H9 (cell line): ENCODE results near the gene SETSIP. TPM values are rescaled to one million over a fixed set of nuclear protein-coding genes. Genes with fewer than 3 reads are reported as not detected.

Source experiments
- DNase-seq: peaks from one replicate; pipeline ENCODE4 v3.0.0-alpha.2; 2017
- H2AFZ ChIP-seq: one replicate; pipeline ENCODE4 v1.6.1; 2013; ENCODE audit warnings: mild to moderate bottlenecking, low read length, control low read depth, moderate library complexity
- H2AK5ac ChIP-seq: 2 replicates; pipeline ENCODE4 v1.6.1; 2013; ENCODE audit warnings: low read length, control low read depth, mixed read lengths; ENCODE audit not compliant: insufficient read length
- H2BK120ac ChIP-seq: one replicate; pipeline ENCODE4 v1.6.1; 2013; ENCODE audit warnings: low read depth, mild to moderate bottlenecking, low read length, control low read depth, inconsistent platforms; ENCODE audit not compliant: poor library complexity, severe bottlenecking
- H2BK12ac ChIP-seq: 2 replicates; pipeline ENCODE4 v1.6.1; 2013; ENCODE audit warnings: low read length, control low read depth, mixed read lengths, low read depth; ENCODE audit not compliant: insufficient read length
- H2BK15ac ChIP-seq: 2 replicates; pipeline ENCODE4 v1.6.1; 2013; ENCODE audit warnings: low read depth, low read length, control low read depth
- H2BK20ac ChIP-seq: one replicate; pipeline ENCODE4 v1.6.1; 2013; ENCODE audit warnings: low read depth, mild to moderate bottlenecking, low read length, control low read depth, inconsistent platforms; ENCODE audit not compliant: poor library complexity, severe bottlenecking
- H2BK5ac ChIP-seq: 2 replicates; pipeline ENCODE4 v1.6.1; 2013; ENCODE audit warnings: low read length, control low read depth, mixed read lengths; ENCODE audit not compliant: insufficient read length
- H3K14ac ChIP-seq: 2 replicates; pipeline ENCODE4 v1.6.1; 2013; ENCODE audit warnings: low read length, control low read depth; ENCODE audit not compliant: insufficient read depth
- H3K18ac ChIP-seq: 2 replicates; pipeline ENCODE4 v1.6.1; 2013; ENCODE audit warnings: low read depth, mild to moderate bottlenecking, mixed read lengths, low read length, control low read depth; ENCODE audit not compliant: insufficient read length
- H3K23ac ChIP-seq: 2 replicates; pipeline ENCODE4 v1.6.1; 2013; ENCODE audit warnings: low read length, control low read depth, mixed read lengths, low read depth; ENCODE audit not compliant: insufficient read length
- H3K23me2 ChIP-seq: 2 replicates; pipeline ENCODE4 v1.6.1; 2013; ENCODE audit warnings: low read depth, mild to moderate bottlenecking, mixed read lengths, low read length, control low read depth; ENCODE audit not compliant: insufficient read length, poor library complexity, severe bottlenecking
- H3K27ac ChIP-seq: 2 replicates; pipeline ENCODE4 v1.5.1; 2013; ENCODE audit warnings: low read length, control low read depth, mixed read lengths, low read depth; ENCODE audit not compliant: insufficient read length
- H3K27me3 ChIP-seq: 2 replicates; pipeline ENCODE4 v1.6.1; 2013; ENCODE audit warnings: low read length, control low read depth, inconsistent platforms; ENCODE audit not compliant: insufficient read depth
- H3K4ac ChIP-seq: 2 replicates; pipeline ENCODE4 v1.6.1; 2013; ENCODE audit warnings: low read depth, mild to moderate bottlenecking, control low read depth, inconsistent platforms, low read length, moderate library complexity
- H3K4me1 ChIP-seq: 2 replicates; pipeline ENCODE4 v1.6.1; 2013; ENCODE audit warnings: low read length, control low read depth, inconsistent platforms; ENCODE audit not compliant: insufficient read depth
- H3K4me2 ChIP-seq: 2 replicates; pipeline ENCODE4 v1.6.1; 2013; ENCODE audit warnings: low read length, control low read depth, mixed read lengths; ENCODE audit not compliant: insufficient read length, insufficient read depth
- H3K56ac ChIP-seq: 2 replicates; pipeline ENCODE4 v1.6.1; 2013; ENCODE audit warnings: low read depth, mild to moderate bottlenecking, mixed read lengths, low read length, control low read depth; ENCODE audit not compliant: insufficient read length
- H3K79me1 ChIP-seq: 2 replicates; pipeline ENCODE4 v1.6.1; 2013; ENCODE audit warnings: low read depth, mild to moderate bottlenecking, moderate library complexity, low read length, control low read depth, inconsistent platforms; ENCODE audit not compliant: insufficient read depth, poor library complexity, severe bottlenecking
- H3K79me2 ChIP-seq: 2 replicates; pipeline ENCODE4 v1.6.1; 2013; ENCODE audit warnings: low read length, control low read depth, inconsistent platforms; ENCODE audit not compliant: insufficient read depth
- H3K9ac ChIP-seq: 2 replicates; pipeline ENCODE4 v1.6.1; 2013; ENCODE audit warnings: low read length, control low read depth, mixed read lengths; ENCODE audit not compliant: insufficient read length; ENCODE audit errors: extremely low read depth
- H3K9me3 ChIP-seq: one replicate; pipeline ENCODE4 v1.6.1; 2013; ENCODE audit warnings: low read depth, low read length, inconsistent platforms; ENCODE audit not compliant: control insufficient read depth
- H3T11ph ChIP-seq: one replicate; pipeline ENCODE4 v1.6.1; 2013; ENCODE audit warnings: mild to moderate bottlenecking, low read length, control low read depth, inconsistent platforms
- H4K20me1 ChIP-seq: one replicate; pipeline ENCODE4 v1.6.1; 2013; ENCODE audit not compliant: control insufficient read depth, insufficient read length, insufficient read depth
- H4K5ac ChIP-seq: 2 replicates; pipeline ENCODE4 v1.6.1; 2013; ENCODE audit warnings: low read depth, mild to moderate bottlenecking, mixed read lengths, low read length, control low read depth; ENCODE audit not compliant: insufficient read length
- H4K8ac ChIP-seq: replicated peaks from 2 replicates; pipeline ENCODE4 v1.6.1; 2013; ENCODE audit warnings: low read length, control low read depth, mixed read lengths, low read depth; ENCODE audit not compliant: insufficient read length
- H4K91ac ChIP-seq: 2 replicates; pipeline ENCODE4 v1.6.1; 2013; ENCODE audit warnings: low read depth, mild to moderate bottlenecking, moderate library complexity, mixed read lengths, low read length, control low read depth; ENCODE audit not compliant: insufficient read length
- H3K27ac Mint-ChIP-seq, 3 experiments: 2 replicates in 2 of 3; 3 replicates in 1 of 3; pipeline ENCODE4 v1.8.0; 2020 to 2021; ENCODE audit warnings: mixed read lengths in 3 of 3, mild to moderate bottlenecking in 1 of 3, moderate library complexity in 1 of 3
- H3K27me3 Mint-ChIP-seq: 2 replicates; pipeline ENCODE4 v1.8.0; 2021; ENCODE audit warnings: low read depth, mild to moderate bottlenecking, moderate library complexity, mixed read lengths
- H3K36me3 Mint-ChIP-seq, 3 experiments: 2 replicates in 2 of 3; 3 replicates in 1 of 3; pipeline ENCODE4 v1.8.0; 2020 to 2021; ENCODE audit warnings: low read depth in 3 of 3, mixed read lengths in 3 of 3; ENCODE audit not compliant: insufficient read depth in 1 of 3
- H3K4me1 Mint-ChIP-seq, 2 experiments: 2 replicates each; pipeline ENCODE4 v1.8.0; 2020; ENCODE audit warnings: mixed read lengths in 2 of 2
- H3K4me3 Mint-ChIP-seq, 2 experiments: 2 replicates in 1 of 2; 3 replicates in 1 of 2; pipeline ENCODE4 v1.8.0; 2020 to 2021; ENCODE audit warnings: mild to moderate bottlenecking in 2 of 2, mixed read lengths in 2 of 2, moderate library complexity in 1 of 2
- H3K9me3 Mint-ChIP-seq, 2 experiments: 2 replicates in 1 of 2; 3 replicates in 1 of 2; pipeline ENCODE4 v1.8.0; 2020; ENCODE audit warnings: mild to moderate bottlenecking in 2 of 2, mixed read lengths in 2 of 2, moderate library complexity in 1 of 2
- WGBS: extraction: QIAGEN DNeasy Blood & Tissue Kit; methylation state at CpG from one replicate; pipeline ENCODE4 v1.1.7; 2013; ENCODE audit warnings: missing lambda C conversion rate, low lambda C conversion rate, mixed read lengths; ENCODE audit not compliant: insufficient read length; ENCODE audit errors: extremely low coverage; 5-methylcytosine and 5-hydroxymethylcytosine counted together
- total RNA-seq: library from RNA; stranded (reverse); gene quantifications from 2 replicates; pipeline ENCODE4 v1.2.1, GENCODE V29; 2021
- TF ChIP-seq, protein P1 (sequence below): fragments of 200-600 bp; sonication (generic); conservative IDR thresholded peaks from 3 replicates; pipeline ENCODE4 v1.8.0; 2021; ENCODE audit warnings: antibody characterized with exemption, mild to moderate bottlenecking

The SETSIP gene
- total RNA-seq, 1 experiment from 2014 or later, result 0.35 TPM

DNA sequence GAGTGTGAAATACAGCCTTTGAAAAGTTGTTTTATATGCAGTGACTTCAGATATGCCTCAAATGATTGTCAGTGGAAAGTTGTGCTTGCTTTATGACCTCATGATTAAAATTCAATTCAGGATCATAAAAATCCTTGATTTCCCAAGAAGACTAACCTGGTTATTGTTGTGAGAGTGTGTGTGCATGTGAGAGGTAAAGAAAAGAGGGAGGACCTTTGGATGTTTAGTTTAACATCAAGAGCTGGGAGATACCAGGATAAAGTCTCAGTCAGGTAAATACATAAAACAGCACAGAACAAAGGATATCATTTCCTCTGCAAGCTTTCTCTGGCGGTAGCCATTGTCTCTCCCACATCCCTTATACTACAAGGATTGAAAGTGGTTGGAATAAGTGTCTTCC lies 19.4 kb upstream of the SETSIP start:
- Mint-ChIP-seq H3K9me3 (no peaks in the 10 kb centered on the region; a peak in 1 of 5 replicates), H3K4me3 (no peak overlapping the region), H3K4me1 (0 out of 4 replicates have a peak, but pooled peaks cover 0 to 2% of the 10 kb centered on the region in 2 experiments), H3K36me3 (peaks cover 0 to 9% (median 0%) of the 10 kb centered on the region in 3 experiments; a peak in 1 of 7 replicates), H3K27me3 (no peaks in the 10 kb centered on the region), H3K27ac (peak overlapping the region in 1 of 3 experiments; percentile 22; a peak in 1 of 7 replicates)
- Histone ChIP-seq H3K23me2 (no peaks in the 10 kb centered on the region), H3T11ph (no peak overlapping the region), H3K56ac (no peak overlapping the region), H2AK5ac (no peak overlapping the region), H2BK20ac (no peak overlapping the region), H4K91ac (no peak overlapping the region), H2BK5ac (no peak overlapping the region), H2AFZ (no peak overlapping the region), H3K79me1 (no peaks in the 10 kb centered on the region), H3K4me2 (no peak overlapping the region), H3K14ac (no peak overlapping the region), H2BK15ac (no peak overlapping the region), H4K20me1 (no peaks in the 10 kb centered on the region), H3K18ac (no peak overlapping the region), H3K79me2 (no peaks in the 10 kb centered on the region), H3K4ac (no peak overlapping the region), H4K8ac (no peak overlapping the region), H2BK120ac (no peak overlapping the region), H3K23ac (no peak overlapping the region), H3K27me3 (no peaks in the 10 kb centered on the region), H4K5ac (no peak overlapping the region), H3K4me1 (no peaks in the 10 kb centered on the region), H3K27ac (no peak overlapping the region), H3K9me3 (no peaks in the 10 kb centered on the region), H2BK12ac (no peak overlapping the region), H3K9ac (no peak overlapping the region)
- TF ChIP-seq, protein P1, sequence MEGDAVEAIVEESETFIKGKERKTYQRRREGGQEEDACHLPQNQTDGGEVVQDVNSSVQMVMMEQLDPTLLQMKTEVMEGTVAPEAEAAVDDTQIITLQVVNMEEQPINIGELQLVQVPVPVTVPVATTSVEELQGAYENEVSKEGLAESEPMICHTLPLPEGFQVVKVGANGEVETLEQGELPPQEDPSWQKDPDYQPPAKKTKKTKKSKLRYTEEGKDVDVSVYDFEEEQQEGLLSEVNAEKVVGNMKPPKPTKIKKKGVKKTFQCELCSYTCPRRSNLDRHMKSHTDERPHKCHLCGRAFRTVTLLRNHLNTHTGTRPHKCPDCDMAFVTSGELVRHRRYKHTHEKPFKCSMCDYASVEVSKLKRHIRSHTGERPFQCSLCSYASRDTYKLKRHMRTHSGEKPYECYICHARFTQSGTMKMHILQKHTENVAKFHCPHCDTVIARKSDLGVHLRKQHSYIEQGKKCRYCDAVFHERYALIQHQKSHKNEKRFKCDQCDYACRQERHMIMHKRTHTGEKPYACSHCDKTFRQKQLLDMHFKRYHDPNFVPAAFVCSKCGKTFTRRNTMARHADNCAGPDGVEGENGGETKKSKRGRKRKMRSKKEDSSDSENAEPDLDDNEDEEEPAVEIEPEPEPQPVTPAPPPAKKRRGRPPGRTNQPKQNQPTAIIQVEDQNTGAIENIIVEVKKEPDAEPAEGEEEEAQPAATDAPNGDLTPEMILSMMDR, result no peak
- whole genome bisulfite sequencing, result no CpG with 5 or more reads among the region's 1 CpG
- no peak for DNase-seq
